GM23248 (cell line): Measurements from ENCODE around the gene AP1B1. TPM values are rescaled to one million over a fixed set of nuclear protein-coding genes. Genes with fewer than 3 reads are reported as not detected.

ENCODE experiments used
- DNase-seq: peaks from one replicate; pipeline ENCODE4 v3.0.0-alpha.2; 2015
- H2AFZ ChIP-seq: fragments of 200-600 bp; sonication (generic); 2 replicates; pipeline ENCODE4 v1.6.1; 2016; ENCODE audit warnings: antibody characterized with exemption
- H3F3A ChIP-seq: fragments of 200-600 bp; sonication (generic); 2 replicates; pipeline ENCODE4 v1.6.1; 2016; ENCODE audit warnings: mild to moderate bottlenecking, antibody characterized with exemption, mixed run types; ENCODE audit not compliant: insufficient read depth
- H3K27ac ChIP-seq: fragments of 200-600 bp; sonication (generic); 2 replicates; pipeline ENCODE4 v1.5.1; 2016; ENCODE audit warnings: mild to moderate bottlenecking
- H3K27me3 ChIP-seq: fragments of 200-600 bp; sonication (generic); replicated peaks from 2 replicates; pipeline ENCODE4 v1.6.1; 2016; ENCODE audit warnings: mild to moderate bottlenecking; ENCODE audit not compliant: insufficient read depth
- H3K36me3 ChIP-seq: fragments of 200-600 bp; sonication (generic); 2 replicates; pipeline ENCODE4 v1.6.1; 2016; ENCODE audit warnings: low read depth, mild to moderate bottlenecking
- H3K4me1 ChIP-seq: fragments of 200-600 bp; sonication (generic); 2 replicates; pipeline ENCODE4 v1.6.1; 2016; ENCODE audit warnings: mild to moderate bottlenecking; ENCODE audit not compliant: insufficient read depth
- H3K4me2 ChIP-seq: fragments of 200-600 bp; sonication (generic); one replicate; pipeline ENCODE4 v1.6.1; 2016; ENCODE audit warnings: mild to moderate bottlenecking; ENCODE audit not compliant: unreplicated experiment
- H3K4me3 ChIP-seq: fragments of 200-600 bp; sonication (generic); 2 replicates; pipeline ENCODE4 v1.5.1; 2016; ENCODE audit warnings: mild to moderate bottlenecking
- H3K79me2 ChIP-seq: fragments of 200-600 bp; sonication (generic); 2 replicates; pipeline ENCODE4 v1.6.1; 2016; ENCODE audit warnings: mild to moderate bottlenecking; ENCODE audit not compliant: insufficient read depth
- H3K9ac ChIP-seq: fragments of 200-600 bp; sonication (generic); 2 replicates; pipeline ENCODE4 v1.6.1; 2016; ENCODE audit warnings: mild to moderate bottlenecking
- H3K9me2 ChIP-seq: fragments of 200-600 bp; sonication (generic); 2 replicates; pipeline ENCODE4 v1.6.1; 2016; ENCODE audit warnings: mixed run types, mild to moderate bottlenecking, moderate library complexity; ENCODE audit not compliant: insufficient read depth
- H3K9me3 ChIP-seq: fragments of 200-600 bp; sonication (generic); one replicate; pipeline ENCODE4 v1.6.1; 2017; ENCODE audit warnings: low read depth
- H4K20me1 ChIP-seq: fragments of 200-600 bp; sonication (generic); 2 replicates; pipeline ENCODE4 v1.6.0; 2016; ENCODE audit not compliant: insufficient read depth
- EZH2 ChIP-seq: fragments of 200-600 bp; sonication (generic); IDR thresholded peaks from 2 replicates; pipeline ENCODE4 v1.6.1; 2018; ENCODE audit warnings: antibody characterized with exemption, mild to moderate bottlenecking; ENCODE audit not compliant: insufficient read depth, poor library complexity, severe bottlenecking
- EZH2phosphoT487 ChIP-seq: fragments of 200-600 bp; sonication (generic); IDR thresholded peaks from 2 replicates; pipeline ENCODE4 v1.6.1; 2018; ENCODE audit warnings: antibody characterized with exemption, moderate library complexity, mild to moderate bottlenecking, low read depth; ENCODE audit not compliant: insufficient read depth
- WGBS, 2 experiments: methylation state at CpG; one replicate each; pipeline ENCODE4 v1.1.6; 2015 to 2017; ENCODE audit warnings: low lambda C conversion rate in 2 of 2, low coverage in 1 of 2; ENCODE audit errors: missing lambda C conversion rate in 2 of 2; 5-methylcytosine and 5-hydroxymethylcytosine counted together
- in situ Hi-C: fragments of 300-500 bp; cut with MboI; formaldehyde crosslinking; loops from 2 replicates; pipeline ENCODE4 v1.15.0; 2020
- microRNA-seq: library from miRNA; unstranded; fragments of <30 nt; microRNA quantifications from one replicate; pipeline ENCODE4, GENCODE V29; 2016; ENCODE audit warnings: borderline number of aligned reads
- polyA plus RNA-seq: library from polyadenylated mRNA; unstranded; fragments of >200 nt; fragmentation: Nextera tagmentation; extraction: Ambion mirVana; gene quantifications from 2 replicates; pipeline ENCODE4 v1.2.1, GENCODE V29; 2016
- small RNA-seq: library from RNA; depleted of rRNA; stranded (forward); fragments of <200 nt; gene quantifications from one replicate; pipeline ENCODE3, GENCODE V24; 2014; ENCODE audit warnings: low read depth, low replicate concordance
- total RNA-seq: library from RNA; depleted of rRNA; stranded (reverse); fragments of >200 nt; shearing (Covaris generic); gene quantifications from 2 replicates; pipeline ENCODE4 v1.2.3, GENCODE V29; 2014; rRNA removed

The AP1B1 gene
- total and polyA plus RNA-seq, 2 experiments from 2014 or later, result 41.7 to 49.8 TPM

DNA sequence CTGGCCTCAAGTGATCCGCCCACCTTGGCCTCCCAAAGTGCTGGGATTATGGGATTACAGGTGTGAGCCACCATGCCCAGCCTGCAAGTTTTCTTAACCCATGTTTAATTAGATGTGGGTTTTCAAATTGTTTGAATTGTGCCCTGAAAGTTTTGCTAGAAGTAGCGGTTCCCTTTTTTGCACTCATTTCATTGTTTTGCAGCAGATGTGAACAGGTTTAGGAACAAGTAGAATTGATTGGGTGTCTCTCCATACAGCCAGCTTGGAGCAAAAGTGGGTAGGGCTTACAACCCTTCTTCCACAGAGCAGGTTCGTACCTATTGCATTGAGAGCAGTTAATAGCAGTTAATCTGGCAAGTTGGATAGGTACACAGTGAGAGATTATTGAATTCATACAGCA is 104.2 kb downstream of the AP1B1 start:
- Histone ChIP-seq H3K9ac (no peak overlapping the region), H3K27me3 (no peaks in the 10 kb centered on the region), H3K27ac (no peak overlapping the region), H3F3A (peaks cover 13% of the 10 kb centered on the region; the same call in 1 of the 2 replicates), H3K4me3 (no peak overlapping the region), H4K20me1 (0 out of 2 replicates have a peak, but pooled peaks cover 2% of the 10 kb centered on the region), H3K79me2 (peaks cover 100% of the 10 kb centered on the region), H3K36me3 (peaks cover 83% of the 10 kb centered on the region), H2AFZ (no peak overlapping the region), H3K4me2 (no peak overlapping the region), H3K4me1 (no peaks in the 10 kb centered on the region), H3K9me3 (no peaks in the 10 kb centered on the region), H3K9me2 (no peaks in the 10 kb centered on the region)
- TF ChIP-seq EZH2phosphoT487 (no peak), EZH2 (no peak)
- 96 to 98% methylated on average over 3 of the region's 3 CpGs for WGBS, 2 experiments
- in situ Hi-C loops, result no loop called here
- DNase-seq, result no peak

DNA sequence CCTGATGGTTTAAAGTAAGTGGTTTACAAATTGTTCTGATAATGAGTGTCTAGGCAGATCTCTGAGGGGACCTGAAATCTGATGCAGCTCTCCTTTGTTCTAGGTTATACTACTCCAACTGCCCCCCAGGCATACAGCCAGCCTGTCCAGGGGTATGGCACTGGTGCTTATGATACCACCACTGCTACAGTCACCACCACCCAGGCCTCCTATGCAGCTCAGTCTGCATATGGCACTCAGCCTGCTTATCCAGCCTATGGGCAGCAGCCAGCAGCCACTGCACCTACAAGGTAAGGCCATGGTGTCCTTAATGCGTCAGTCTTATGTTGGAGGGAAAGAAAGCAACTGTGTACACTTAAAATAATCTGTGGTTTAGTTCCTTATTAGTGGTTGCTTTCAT is 110.4 kb downstream of the AP1B1 start:
- H3K36me3 ChIP-seq, result peaks cover 89% of the 10 kb centered on the region

More for the DNA sequence above, 110.4 kb downstream of the AP1B1 start:
- Histone ChIP-seq H3F3A (peaks cover 50% of the 10 kb centered on the region), H3K79me2 (peaks cover 100% of the 10 kb centered on the region), H3K4me2 (no peak overlapping the region), H3K27ac (no peak overlapping the region), H3K9ac (no peak overlapping the region), H3K9me3 (no peaks in the 10 kb centered on the region), H3K4me1 (no peaks in the 10 kb centered on the region), H4K20me1 (peaks cover 18% of the 10 kb centered on the region; the same call in 1 of the 2 replicates), H3K27me3 (no peaks in the 10 kb centered on the region), H2AFZ (no peak overlapping the region), H3K4me3 (no peak overlapping the region), H3K9me2 (no peaks in the 10 kb centered on the region)
- TF ChIP-seq EZH2, result no peak
- no peak for TF ChIP-seq EZH2phosphoT487
- 96 to 100% methylated on average over 1 of the region's 1 CpG for WGBS, 2 experiments
- in situ Hi-C loops, result no loop called here
- DNase-seq, result no peak

Small RNAs within 50 kb of the gene (microRNA-seq; reads per million reads assigned to microRNA genes)
- 4.1 reads per million for gene MIR3653

Small RNAs within 50 kb of the gene (small RNA-seq; reads per million reads assigned to genes)
- gene AC000041.1, result not detected
- gene MIR3653, result not detected

Other genes with a start within 250 kb of the AP1B1 start
- not detected in 2 replicates for gene EMID1, start 182.7 kb downstream of the AP1B1 start, total RNA-seq
- not detected in 2 replicates for gene EMID1, start 182.7 kb downstream of the AP1B1 start, polyA plus RNA-seq
- gene RHBDD3, start 120.6 kb downstream of the AP1B1 start, total RNA-seq, result 37.3 and 43.5 TPM in 2 replicates
- gene RHBDD3, start 120.6 kb downstream of the AP1B1 start, polyA plus RNA-seq, result 28.8 and 31.4 TPM in 2 replicates
- 154 and 190 TPM in 2 replicates for gene EWSR1, start 120.3 kb downstream of the AP1B1 start, total RNA-seq
- 198 and 210 TPM in 2 replicates for gene EWSR1, start 120.3 kb downstream of the AP1B1 start, polyA plus RNA-seq
- 23.7 and 26.3 TPM in 2 replicates for gene GAS2L1, start 81.9 kb downstream of the AP1B1 start, total RNA-seq
- gene GAS2L1, start 81.9 kb downstream of the AP1B1 start, polyA plus RNA-seq, result 21.2 and 22.7 TPM in 2 replicates
- not detected in 2 replicates for gene RASL10A, start 72.9 kb downstream of the AP1B1 start, total RNA-seq
- 0.13 and 0.20 TPM in 2 replicates for gene RASL10A, start 72.9 kb downstream of the AP1B1 start, polyA plus RNA-seq
- gene RFPL1, start 50.0 kb upstream of the AP1B1 start, total RNA-seq, result not detected in 2 replicates
- 0.13 TPM in 1 of 2 replicates, not detected in the other for gene RFPL1, start 50.0 kb upstream of the AP1B1 start, polyA plus RNA-seq
- 0.51 and 0.65 TPM in 2 replicates for gene NEFH, start 91.6 kb upstream of the AP1B1 start, total RNA-seq
- 2.2 and 2.5 TPM in 2 replicates for gene NEFH, start 91.6 kb upstream of the AP1B1 start, polyA plus RNA-seq
- 61.7 and 83.5 TPM in 2 replicates for gene THOC5, start 165.2 kb upstream of the AP1B1 start, total RNA-seq
- 46.9 and 48.9 TPM in 2 replicates for gene THOC5, start 165.2 kb upstream of the AP1B1 start, polyA plus RNA-seq
- 32.0 and 47.2 TPM in 2 replicates for gene NIPSNAP1, start 192.5 kb upstream of the AP1B1 start, total RNA-seq
- 39.3 and 40.5 TPM in 2 replicates for gene NIPSNAP1, start 192.5 kb upstream of the AP1B1 start, polyA plus RNA-seq
- gene NF2, start 215.1 kb upstream of the AP1B1 start, total RNA-seq, result 109 and 111 TPM in 2 replicates
- 62.9 and 71.8 TPM in 2 replicates for gene NF2, start 215.1 kb upstream of the AP1B1 start, polyA plus RNA-seq